C4-2B (cell line): ENCODE results near the gene USPL1.
A peak's percentile ranks its signal among the peaks of the same experiment; 100 is the strongest.

Experiments used
- H3K27ac ChIP-seq: fragments of 450-650 bp; 2 replicates; pipeline ENCODE4 v1.5.1; 2017
- CTCF ChIP-seq: fragments of 450-650 bp; conservative IDR thresholded peaks from 2 replicates; pipeline ENCODE4 v1.5.1; 2017; ENCODE audit warnings: mild to moderate bottlenecking
- ZFX ChIP-seq: fragments of 450-650 bp; IDR thresholded peaks from 2 replicates; pipeline ENCODE4 v1.6.1; 2017

Gene USPL1

GRCh38 chr13:30615866-30616541 lies 1.7 kb upstream of the USPL1 start:
- TF ChIP-seq CTCF: no peak
- TF ChIP-seq ZFX: no peak
- no peak overlapping the region for H3K27ac ChIP-seq

GRCh38 chr13:30616927-30617314 lies 799 bp upstream of the USPL1 start:
- peak overlapping the region; percentile 99 for H3K27ac ChIP-seq
- TF ChIP-seq ZFX (no peak), CTCF (no peak)

- H3K27ac ChIP-seq: peak overlapping the region; percentile 99
- TF ChIP-seq CTCF (no peak), ZFX (no peak)
These were observed 638 bp downstream of the USPL1 start for GRCh38 chr13:30618186-30618929.

DNA sequence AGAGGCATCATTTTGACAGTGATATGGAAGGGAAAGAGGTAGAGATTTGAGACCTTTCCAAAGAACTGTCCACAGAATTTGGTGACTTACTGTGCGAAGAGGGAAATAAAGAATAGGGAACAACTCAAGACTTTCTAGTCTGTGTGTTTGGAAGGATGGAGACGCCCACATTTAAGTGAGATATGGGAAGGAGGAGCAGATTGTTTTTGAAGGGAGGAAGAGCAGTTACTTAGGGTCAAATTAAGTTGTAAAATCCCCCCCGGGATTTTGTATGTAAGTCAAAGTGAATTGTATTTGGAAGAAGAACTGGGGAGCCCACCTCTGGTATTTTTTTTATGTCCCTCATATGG lies 1.2 kb downstream of the USPL1 start:
- peak overlapping the region; percentile 99 for H3K27ac ChIP-seq

DNA sequence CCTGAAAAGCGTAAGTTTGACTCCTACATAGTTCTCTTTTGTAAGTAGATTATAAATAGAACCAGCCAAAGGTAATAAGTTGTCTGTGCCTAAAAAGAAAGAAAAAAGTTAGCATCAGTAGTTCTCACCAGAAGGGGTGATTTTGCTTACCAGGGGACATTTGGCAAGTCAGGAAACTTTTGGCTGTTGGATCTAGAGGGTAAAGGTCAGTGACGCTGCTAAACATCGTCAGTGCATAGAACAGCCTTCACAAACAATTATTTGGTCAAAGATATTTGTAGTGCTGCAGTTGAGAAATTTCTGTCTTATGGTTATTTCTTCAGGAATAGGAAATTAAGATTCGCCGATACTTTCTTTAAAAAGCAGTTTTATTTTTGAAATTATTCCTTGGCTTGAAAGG lies 2.0 kb downstream of the USPL1 start:
- H3K27ac ChIP-seq: no peak overlapping the region
- TF ChIP-seq ZFX (no peak), CTCF (no peak)

More for the DNA sequence above, 1.2 kb downstream of the USPL1 start:
- TF ChIP-seq CTCF: no peak
- TF ChIP-seq ZFX: no peak

DNA sequence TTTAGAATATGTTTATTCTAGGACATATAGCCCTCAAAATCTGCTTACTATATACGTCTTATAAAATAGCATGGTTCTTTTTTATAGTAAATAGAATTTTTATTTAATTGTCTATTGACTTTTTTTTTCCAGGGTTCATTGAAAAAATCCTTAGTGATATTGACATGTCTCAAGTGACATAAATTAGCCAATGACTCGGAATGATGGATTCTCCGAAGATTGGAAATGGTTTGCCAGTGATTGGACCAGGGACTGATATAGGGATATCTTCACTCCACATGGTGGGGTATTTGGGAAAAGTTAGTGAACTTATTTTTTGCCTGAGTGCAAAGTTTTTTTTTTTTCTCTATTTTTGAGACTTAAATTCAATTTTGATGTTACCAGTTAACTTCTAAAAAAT lies 3.2 kb downstream of the USPL1 start:
- no peak for TF ChIP-seq ZFX
- TF ChIP-seq CTCF: no peak

DNA sequence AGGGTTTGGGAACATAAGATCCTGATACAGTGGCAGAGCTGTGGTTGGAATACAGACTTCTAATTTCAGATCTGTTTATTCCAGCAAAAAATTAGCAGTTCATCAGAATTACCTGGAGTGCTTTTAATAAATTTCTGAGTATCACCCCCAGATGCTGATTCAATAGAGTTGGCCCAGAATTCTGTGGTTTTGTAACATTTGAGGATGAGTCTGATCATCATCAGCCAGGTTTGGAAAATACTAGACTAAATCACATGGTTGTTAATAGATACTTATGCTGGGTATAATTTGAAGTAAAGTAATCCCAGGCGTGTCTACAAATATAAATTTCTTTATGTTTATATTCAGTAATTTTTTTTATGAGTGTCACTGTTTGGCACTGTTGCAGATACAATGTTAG lies 4.8 kb downstream of the USPL1 start:
- no peak overlapping the region for H3K27ac ChIP-seq
- TF ChIP-seq ZFX (no peak), CTCF (no peak)

More for the DNA sequence above, 3.2 kb downstream of the USPL1 start:
- no peak overlapping the region for H3K27ac ChIP-seq
